ENCODE results near the gene CCDC191. TPM values are rescaled to one million over a fixed set of nuclear protein-coding genes. Genes with fewer than 3 reads are reported as not detected.

CCDC191 gene
- total and polyA plus RNA-seq, 9 of the 15 experiments (the other 6 are each of a cell fraction or from before 2014, with no cell fraction given) = 0.10 to 0.55 (median 0.22) TPM

GRCh38 chr3:114079761-114080160 is 23.4 kb upstream of the CCDC191 start:
- H3K27me3 ChIP-seq (ENCODE audit: control insufficient read depth in 2 of 2, insufficient read depth in 2 of 2, low read length in 2 of 2) = no peaks in the 10 kb centered on the region
- H2AFZ ChIP-seq (ENCODE audit: low read depth, low read length) = no peak overlapping the region
- H3K4me2 ChIP-seq (ENCODE audit: insufficient read depth, low read length) = no peak overlapping the region
- ChIA-PET CTCF (ENCODE audit: low intra/inter-chr PET ratio) (no interaction called here), POLR2A (interaction anchor here (0.9 kb wide), 1 partner anchor 51 kb away, joined by 3 read pairs; no protein-coding TSS in a partner anchor)
- BruUV-seq (replicated peaks) = no TSS peak
- TF ChIP-seq SREBF2 (CRISPR knock-in tag; IDR thresholded peaks at IDR 0.05) (no peak), REST (IDR thresholded peaks at IDR 0.05; ENCODE audit: borderline replicate concordance) (no peak), REST (CRISPR knock-in tag; IDR thresholded peaks at IDR 0.05; ENCODE audit: low read depth) (no peak), NCOR1 (IDR thresholded peaks at IDR 0.05) (no peak), HCFC1 (IDR thresholded peaks at IDR 0.05; ENCODE audit: low read depth, low read length) (no peak)
- H3K9me3 ChIP-seq (replicated peaks; ENCODE audit: control insufficient read depth, insufficient read depth, low read depth, low read length) = no peaks in the 10 kb centered on the region
- DNase-seq (ENCODE audit: extremely low read depth in 1 of 4, low spot score in 3 of 4) (no peak), FAIRE-seq (no peak), ATAC-seq (no peak)
- H3K79me2 ChIP-seq (ENCODE audit: control insufficient read depth, insufficient read depth, low read length) = no peaks in the 10 kb centered on the region
- in situ Hi-C loops (cut with MboI) (no loop called here), intact Hi-C loops (cut with micrococcal nuclease) (no loop called here)
- no peaks in the 10 kb centered on the region for H3K4me1 ChIP-seq (replicated peaks in 1 of 2; ENCODE audit: control insufficient read depth in 2 of 2, insufficient read depth in 2 of 2, low read length in 2 of 2)
- peaks cover 84% of the 10 kb centered on the region; the same call in 2 of the 3 replicates for H3K36me3 ChIP-seq (ENCODE audit: control insufficient read depth, insufficient read depth, low read length)
- no peak overlapping the region for H3K9ac ChIP-seq (ENCODE audit: insufficient read depth in 1 of 2, low read depth in 2 of 2, low read length in 2 of 2)
- WGBS (ENCODE audit: insufficient coverage, low coverage, missing lambda C conversion rate) = 75% methylated on average over 5 of the region's 5 CpGs
- no peaks in the 10 kb centered on the region for H3K9me1 ChIP-seq (ENCODE audit: control insufficient read depth, insufficient read depth, low read length)
- H4K20me1 ChIP-seq (replicated peaks; ENCODE audit: control insufficient read depth, insufficient read depth, low read length) = no peaks in the 10 kb centered on the region
- no peak overlapping the region for H3K4me3 ChIP-seq
- H3K27ac ChIP-seq (ENCODE audit: extremely low read depth, low read depth, low read length) = no peak overlapping the region

Measured in K562 (cell line).